Astrocyte of the spinal cord (primary cell): ENCODE data around the gene ACY1.
"Not testable (repeated sequence)": the region's sequence is repeated elsewhere in the genome, so short reads cannot be mapped to it uniquely, and the experiment has no call there.

Experiments
- DNase-seq: peaks from one replicate; pipeline ENCODE4 v3.0.0; 2011; ENCODE audit warnings: low read depth, low spot score
- H3K4me3 ChIP-seq: 2 replicates; pipeline ENCODE4 v1.5.1; 2011; ENCODE audit warnings: low read depth, mild to moderate bottlenecking, low read length, moderate library complexity
- CTCF ChIP-seq: IDR thresholded peaks from 2 replicates; pipeline ENCODE4 v1.5.1; 2012; ENCODE audit warnings: low read depth, mild to moderate bottlenecking, low read length, inconsistent platforms
- in situ Hi-C: cut with HindIII; loops from 2 replicates; pipeline ENCODE4 v1.10.0; 2017; ENCODE audit warnings: low sequenced_read_pairs

The ACY1 gene

GRCh38 chr3:51992017-51992682, 8.8 kb downstream of the ACY1 start:
- no peak for DNase-seq
- no peak overlapping the region for H3K4me3 ChIP-seq
- TF ChIP-seq CTCF, result no peak
- in situ Hi-C loops, result no loop called here

- DNase-seq, H3K4me3 ChIP-seq, in situ Hi-C loops: not testable (repeated sequence)
These were observed 10.3 kb downstream of the ACY1 start for GRCh38 chr3:51993657-51994056.

- in situ Hi-C loops, result no loop called here
- peak overlapping the region; percentile 100 for H3K4me3 ChIP-seq
- no peak for DNase-seq
- no peak for TF ChIP-seq CTCF
These were observed 11.2 kb downstream of the ACY1 start for GRCh38 chr3:51994530-51994929.

GRCh38 chr3:51995346-51996163, 12.2 kb downstream of the ACY1 start, which contains the start of gene RPL29:
RPL29 (minus strand) TSS chr3:51995895; CDS start chr3:51995461, 434 bp downstream.
- peak within 1 kb of the TSS; percentile 100 for H3K4me3 ChIP-seq
- peak; percentile 19 for TF ChIP-seq CTCF
- DNase-seq, result peak; percentile 96
- in situ Hi-C loops, result no loop called here

GRCh38 chr3:51997172-51997571, 13.8 kb downstream of the ACY1 start:
- H3K4me3 ChIP-seq, result no peak overlapping the region
- in situ Hi-C loops, result no loop called here
- DNase-seq, result no peak
- TF ChIP-seq CTCF, result no peak

GRCh38 chr3:51997935-51998596, 14.7 kb downstream of the ACY1 start:
- in situ Hi-C loops, result no loop called here
- TF ChIP-seq CTCF, result no peak
- DNase-seq, result no peak
- H3K4me3 ChIP-seq, result no peak overlapping the region
